Skeletal muscle tissue (tissue), 4 donors: ENCODE results near the gene UBAC2. TPM values are rescaled to one million over a fixed set of nuclear protein-coding genes. Genes with fewer than 3 reads are reported as not detected.

Experiments used
- H3K27ac ChIP-seq: one replicate; pipeline ENCODE4 v1.7.0; 2013; ENCODE audit warnings: mild to moderate bottlenecking, low read depth, low read length, inconsistent platforms
- H3K27me3 ChIP-seq, 3 donors: one replicate each; pipeline ENCODE4 v1.7.0; 2013; ENCODE audit warnings: low read length in 3 of 3; ENCODE audit not compliant: control insufficient read depth in 3 of 3, insufficient read depth in 3 of 3
- H3K36me3 ChIP-seq, 3 donors: one replicate each; pipeline ENCODE4 v1.7.0; 2013; ENCODE audit warnings: low read length in 3 of 3; ENCODE audit not compliant: control insufficient read depth in 3 of 3, insufficient read depth in 3 of 3
- H3K4me1 ChIP-seq, 3 donors: one replicate each; pipeline ENCODE4 v1.7.0; 2013; ENCODE audit warnings: low read length in 3 of 3, mild to moderate bottlenecking in 3 of 3; ENCODE audit not compliant: control insufficient read depth in 3 of 3, insufficient read depth in 3 of 3
- H3K4me3 ChIP-seq, 3 donors: one replicate each; pipeline ENCODE4 v1.7.0; 2013; ENCODE audit warnings: low read length in 3 of 3
- H3K9ac ChIP-seq, 3 donors: one replicate each; pipeline ENCODE4 v1.7.0; 2013; ENCODE audit warnings: low read length in 3 of 3, mild to moderate bottlenecking in 3 of 3, moderate library complexity in 2 of 3, low read depth in 1 of 3
- H3K9me3 ChIP-seq, 3 donors: one replicate each; pipeline ENCODE4 v1.7.0; 2013; ENCODE audit warnings: low read length in 3 of 3; ENCODE audit not compliant: control insufficient read depth in 3 of 3
- total RNA-seq: library from RNA; depleted of rRNA; stranded (reverse); fragments of >200 nt; gene quantifications from one replicate; pipeline ENCODE4 v1.2.3, GENCODE V29; 2014
- donor health status: Osteomylitis.

UBAC2 gene
- total RNA-seq, 1 donor from 2014 or later = 100 TPM

- H3K4me3 ChIP-seq = no peak overlapping the region
- no peak overlapping the region for H3K27ac ChIP-seq
- H3K9me3 ChIP-seq = no peaks in the 10 kb centered on the region
- no peaks in the 10 kb centered on the region for H3K27me3 ChIP-seq
- H3K4me1 ChIP-seq = peaks cover 4 to 8% (median 5%) of the 10 kb centered on the region in 3 donors
- H3K36me3 ChIP-seq = peaks cover 0 to 3% (median 2%) of the 10 kb centered on the region in 3 donors
- H3K9ac ChIP-seq = no peak overlapping the region
These were observed 134.4 kb downstream of the UBAC2 start for GRCh38 chr13:99335087-99335486.

- Histone ChIP-seq H3K36me3 (peaks cover 0 to 5% (median 2%) of the 10 kb centered on the region in 3 donors), H3K9me3 (no peaks in the 10 kb centered on the region), H3K27me3 (no peaks in the 10 kb centered on the region), H3K9ac (no peak overlapping the region), H3K4me1 (peaks cover 4 to 8% (median 5%) of the 10 kb centered on the region in 3 donors), H3K4me3 (no peak overlapping the region), H3K27ac (no peak overlapping the region)
These were observed 134.9 kb downstream of the UBAC2 start for GRCh38 chr13:99335603-99336002.

GRCh38 chr13:99339230-99339721 lies 138.6 kb downstream of the UBAC2 start:
- no peak overlapping the region for H3K4me3 ChIP-seq
- no peaks in the 10 kb centered on the region for H3K27me3 ChIP-seq
- no peak overlapping the region for H3K9ac ChIP-seq
- H3K36me3 ChIP-seq = peaks cover 28 to 38% (median 29%) of the 10 kb centered on the region in 3 donors
- H3K4me1 ChIP-seq = no peaks in the 10 kb centered on the region
- H3K9me3 ChIP-seq = no peaks in the 10 kb centered on the region
- no peak overlapping the region for H3K27ac ChIP-seq

GRCh38 chr13:99339736-99340397 lies 139.2 kb downstream of the UBAC2 start:
- H3K36me3 ChIP-seq = peaks cover 29 to 43% (median 32%) of the 10 kb centered on the region in 3 donors
- no peak overlapping the region for H3K4me3 ChIP-seq
- no peaks in the 10 kb centered on the region for H3K4me1 ChIP-seq
- no peak overlapping the region for H3K27ac ChIP-seq
- no peaks in the 10 kb centered on the region for H3K27me3 ChIP-seq
- no peak overlapping the region for H3K9ac ChIP-seq
- H3K9me3 ChIP-seq = no peaks in the 10 kb centered on the region

- Histone ChIP-seq H3K36me3 (peaks cover 27 to 45% (median 37%) of the 10 kb centered on the region in 3 donors), H3K9ac (no peak overlapping the region), H3K4me3 (no peak overlapping the region), H3K27me3 (no peaks in the 10 kb centered on the region), H3K4me1 (no peaks in the 10 kb centered on the region), H3K9me3 (no peaks in the 10 kb centered on the region), H3K27ac (no peak overlapping the region)
These were observed 140.0 kb downstream of the UBAC2 start for GRCh38 chr13:99340638-99341037.

- no peak overlapping the region for H3K4me3 ChIP-seq
- peaks cover 29 to 47% (median 37%) of the 10 kb centered on the region in 3 donors for H3K36me3 ChIP-seq
- no peaks in the 10 kb centered on the region for H3K27me3 ChIP-seq
- no peaks in the 10 kb centered on the region for H3K4me1 ChIP-seq
- no peaks in the 10 kb centered on the region for H3K9me3 ChIP-seq
- H3K27ac ChIP-seq = no peak overlapping the region
- H3K9ac ChIP-seq = no peak overlapping the region
These were observed 141.5 kb downstream of the UBAC2 start for GRCh38 chr13:99341969-99342722.

GRCh38 chr13:99342723-99343315 lies 142.2 kb downstream of the UBAC2 start:
- Histone ChIP-seq H3K4me3 (no peak overlapping the region), H3K36me3 (peaks cover 35 to 51% (median 37%) of the 10 kb centered on the region in 3 donors), H3K4me1 (peaks cover 0 to 6% (median 5%) of the 10 kb centered on the region in 3 donors), H3K27me3 (no peaks in the 10 kb centered on the region), H3K9ac (no peak overlapping the region), H3K27ac (no peak overlapping the region), H3K9me3 (no peaks in the 10 kb centered on the region)

GRCh38 chr13:99344610-99345208 lies 144.1 kb downstream of the UBAC2 start:
- Histone ChIP-seq H3K4me1 (peaks cover 0 to 11% (median 5%) of the 10 kb centered on the region in 3 donors), H3K9me3 (no peaks in the 10 kb centered on the region), H3K27ac (no peak overlapping the region), H3K4me3 (no peak overlapping the region), H3K27me3 (no peaks in the 10 kb centered on the region), H3K9ac (no peak overlapping the region), H3K36me3 (peaks cover 36 to 58% (median 45%) of the 10 kb centered on the region in 3 donors)

GRCh38 chr13:99345345-99345744 lies 144.7 kb downstream of the UBAC2 start:
- H3K4me1 ChIP-seq = peaks cover 0 to 11% (median 5%) of the 10 kb centered on the region in 3 donors
- no peak overlapping the region for H3K9ac ChIP-seq
- no peak overlapping the region for H3K27ac ChIP-seq
- no peaks in the 10 kb centered on the region for H3K27me3 ChIP-seq
- H3K4me3 ChIP-seq = no peak overlapping the region
- no peaks in the 10 kb centered on the region for H3K9me3 ChIP-seq
- H3K36me3 ChIP-seq = peaks cover 38 to 57% (median 45%) of the 10 kb centered on the region in 3 donors
